OCI-LY3 (cell line): Measurements from ENCODE around the gene LMNTD2.
"Not testable (repeated sequence)": the region's sequence is repeated elsewhere in the genome, so short reads cannot be mapped to it uniquely, and the experiment has no call there.

ENCODE experiments used
- H2AFZ ChIP-seq: fragments of 200-600, 300-600 bp; shearing (Covaris generic); 2 replicates; pipeline ENCODE4 v1.6.0; 2014; ENCODE audit warnings: antibody characterized with exemption, low read depth, low read length
- H3K27ac ChIP-seq: fragments of 200-600, 300-600 bp; sonication (generic); 2 replicates; pipeline ENCODE4 v1.5.1; 2014; ENCODE audit warnings: mild to moderate bottlenecking, low read length, moderate library complexity, mixed read lengths
- H3K27me3 ChIP-seq: fragments of 200-600, 300-600 bp; sonication (generic); 2 replicates; pipeline ENCODE4 v1.6.1; 2014; ENCODE audit warnings: low read depth, low read length, mixed read lengths
- H3K36me3 ChIP-seq: fragments of 200-600, 300-600 bp; sonication (generic); replicated peaks from 2 replicates; pipeline ENCODE3; 2014; ENCODE audit warnings: low read depth, low read length, mixed read lengths
- H3K4me1 ChIP-seq: fragments of 300-600, 200-600 bp; sonication (generic); 2 replicates; pipeline ENCODE4 v1.6.1; 2014; ENCODE audit warnings: low read length, mixed read lengths
- H3K4me2 ChIP-seq: fragments of 200-600, 300-600 bp; sonication (generic); 2 replicates; pipeline ENCODE4 v1.6.1; 2014; ENCODE audit warnings: low read length, mixed read lengths
- H3K4me3 ChIP-seq: fragments of 300-600, 200-600 bp; sonication (generic); 2 replicates; pipeline ENCODE4 v1.5.1; 2014; ENCODE audit warnings: antibody characterized with exemption, mild to moderate bottlenecking, low read length, moderate library complexity
- H3K79me2 ChIP-seq: fragments of 300-600, 200-600 bp; shearing (Covaris generic); 2 replicates; pipeline ENCODE4 v1.6.1; 2014; ENCODE audit warnings: mild to moderate bottlenecking, low read length, mixed read lengths
- H3K9ac ChIP-seq: fragments of 300-600, 200-600 bp; shearing (Covaris generic); 2 replicates; pipeline ENCODE4 v1.6.0; 2014; ENCODE audit warnings: mild to moderate bottlenecking, low read length, moderate library complexity
- H3K9me3 ChIP-seq: fragments of 200-600, 300-600 bp; shearing (Covaris generic); 2 replicates; pipeline ENCODE4 v1.6.1; 2014; ENCODE audit warnings: low read length, mixed read lengths; ENCODE audit not compliant: insufficient read depth
- H4K20me1 ChIP-seq: fragments of 200-600, 300-600 bp; sonication (generic); 2 replicates; pipeline ENCODE4 v1.6.1; 2016; ENCODE audit warnings: low read length, mixed read lengths; ENCODE audit not compliant: insufficient read depth
- EZH2phosphoT487 ChIP-seq: fragments of 200-600 bp; shearing (Covaris generic); IDR thresholded peaks from 2 replicates; pipeline ENCODE4 v1.6.1; 2018; ENCODE audit warnings: antibody characterized with exemption, mixed run types, low read depth
- TF ChIP-seq, protein P1 (sequence below): fragments of 200-600, 300-600 bp; sonication (generic); IDR thresholded peaks from 2 replicates; pipeline ENCODE4 v1.5.1; 2014; ENCODE audit warnings: antibody characterized with exemption, low read length, low read depth

Gene LMNTD2

DNA sequence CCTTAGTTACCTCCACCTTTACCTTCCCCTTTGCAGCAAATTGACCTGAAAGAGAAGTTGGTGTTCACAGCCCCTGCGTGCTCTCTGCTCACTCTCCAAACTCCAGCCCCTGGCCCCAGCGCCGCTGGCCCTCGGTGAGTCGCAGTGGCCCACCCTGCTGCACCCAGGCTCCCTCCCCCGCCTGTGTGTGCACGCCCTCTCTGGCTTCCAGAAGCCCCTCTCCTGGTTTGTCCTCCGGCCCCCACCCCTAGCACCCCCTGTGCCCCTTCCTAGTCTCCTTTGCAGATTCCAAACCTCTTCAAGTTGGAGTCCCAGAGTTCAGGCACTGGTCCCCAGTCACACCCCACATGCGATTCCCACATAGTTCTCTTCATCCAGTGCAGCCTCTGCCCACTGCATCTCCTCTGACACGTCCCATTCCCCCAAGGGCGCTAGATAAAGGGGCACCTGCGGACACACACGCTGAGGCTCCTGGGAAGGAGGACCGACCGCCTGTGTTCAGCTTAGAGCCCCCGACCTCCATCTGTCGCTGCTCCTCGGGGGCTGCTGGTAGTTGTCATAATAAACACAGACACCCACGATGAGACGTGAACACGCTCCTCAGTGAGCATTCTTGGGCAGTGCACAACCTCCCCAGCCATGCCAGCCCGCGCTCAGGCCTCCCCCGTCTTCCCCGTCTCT, 14.2 kb upstream of the LMNTD2 start:
- H3K27ac ChIP-seq: no peak overlapping the region
- H3K79me2 ChIP-seq: peaks cover 35% of the 10 kb centered on the region
- no peak overlapping the region for H3K4me3 ChIP-seq
- peaks cover 24% of the 10 kb centered on the region for H3K4me1 ChIP-seq
- H3K4me2 ChIP-seq: no peak overlapping the region
- no peaks in the 10 kb centered on the region for H3K27me3 ChIP-seq
- no peak overlapping the region for H2AFZ ChIP-seq
- H3K9ac ChIP-seq: no peak overlapping the region
- H3K9me3 ChIP-seq: no peaks in the 10 kb centered on the region
- no peak for TF ChIP-seq EZH2phosphoT487
- TF ChIP-seq, protein P1, sequence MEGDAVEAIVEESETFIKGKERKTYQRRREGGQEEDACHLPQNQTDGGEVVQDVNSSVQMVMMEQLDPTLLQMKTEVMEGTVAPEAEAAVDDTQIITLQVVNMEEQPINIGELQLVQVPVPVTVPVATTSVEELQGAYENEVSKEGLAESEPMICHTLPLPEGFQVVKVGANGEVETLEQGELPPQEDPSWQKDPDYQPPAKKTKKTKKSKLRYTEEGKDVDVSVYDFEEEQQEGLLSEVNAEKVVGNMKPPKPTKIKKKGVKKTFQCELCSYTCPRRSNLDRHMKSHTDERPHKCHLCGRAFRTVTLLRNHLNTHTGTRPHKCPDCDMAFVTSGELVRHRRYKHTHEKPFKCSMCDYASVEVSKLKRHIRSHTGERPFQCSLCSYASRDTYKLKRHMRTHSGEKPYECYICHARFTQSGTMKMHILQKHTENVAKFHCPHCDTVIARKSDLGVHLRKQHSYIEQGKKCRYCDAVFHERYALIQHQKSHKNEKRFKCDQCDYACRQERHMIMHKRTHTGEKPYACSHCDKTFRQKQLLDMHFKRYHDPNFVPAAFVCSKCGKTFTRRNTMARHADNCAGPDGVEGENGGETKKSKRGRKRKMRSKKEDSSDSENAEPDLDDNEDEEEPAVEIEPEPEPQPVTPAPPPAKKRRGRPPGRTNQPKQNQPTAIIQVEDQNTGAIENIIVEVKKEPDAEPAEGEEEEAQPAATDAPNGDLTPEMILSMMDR: no peak
- peaks cover 13% of the 10 kb centered on the region for H3K36me3 ChIP-seq
- H4K20me1 ChIP-seq: peaks cover 30% of the 10 kb centered on the region

DNA sequence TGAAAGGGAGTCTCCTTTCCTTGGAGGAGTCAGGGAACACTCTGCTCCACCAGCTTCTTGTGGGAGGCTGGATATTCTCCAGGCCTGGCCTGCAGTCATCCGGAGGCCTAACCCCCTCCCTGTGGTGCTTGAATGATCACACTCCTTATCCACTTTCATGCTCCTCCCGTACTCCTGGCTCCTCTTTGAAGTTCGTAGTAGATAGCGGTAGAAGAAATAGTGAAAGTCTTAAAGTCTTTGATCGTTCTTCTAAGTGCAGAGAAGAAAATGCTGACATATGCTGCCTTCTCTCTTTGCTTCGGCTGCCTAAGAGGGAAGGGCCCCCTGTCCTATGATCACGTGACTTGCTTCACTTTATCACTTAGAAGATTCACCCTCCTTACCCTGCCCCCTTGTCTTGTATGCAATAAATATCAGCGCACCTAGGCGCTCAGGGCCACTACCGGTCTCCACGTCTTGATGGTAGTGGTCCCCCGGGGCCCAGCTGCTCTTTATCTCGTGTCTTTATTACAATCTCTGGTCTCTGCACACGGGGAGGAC, 13.6 kb upstream of the LMNTD2 start:
- H3K79me2 ChIP-seq: peaks cover 28% of the 10 kb centered on the region
- not testable (repeated sequence) for H3K27me3 ChIP-seq, H3K9ac ChIP-seq, H3K27ac ChIP-seq, H3K4me3 ChIP-seq, H3K9me3 ChIP-seq, H3K4me2 ChIP-seq, H2AFZ ChIP-seq
- peaks cover 23% of the 10 kb centered on the region for H4K20me1 ChIP-seq
- peaks cover 27% of the 10 kb centered on the region for H3K4me1 ChIP-seq
- peaks cover 13% of the 10 kb centered on the region for H3K36me3 ChIP-seq

- H3K36me3 ChIP-seq: peaks cover 10% of the 10 kb centered on the region
- no peak overlapping the region for H3K27ac ChIP-seq
- no peak overlapping the region for H3K4me3 ChIP-seq
- peaks cover 15% of the 10 kb centered on the region for H4K20me1 ChIP-seq
- no peak overlapping the region for H2AFZ ChIP-seq
- peaks cover 20% of the 10 kb centered on the region for H3K79me2 ChIP-seq
- peaks cover 20% of the 10 kb centered on the region for H3K4me1 ChIP-seq
- H3K4me2 ChIP-seq: no peak overlapping the region
- TF ChIP-seq, protein P1: no peak
- no peak for TF ChIP-seq EZH2phosphoT487
- H3K27me3 ChIP-seq: no peaks in the 10 kb centered on the region
- H3K9me3 ChIP-seq: no peaks in the 10 kb centered on the region
- no peak overlapping the region for H3K9ac ChIP-seq
These were observed 12.7 kb upstream of the LMNTD2 start for GRCh38 chr11:573146-573759.

- no peak overlapping the region for H3K9ac ChIP-seq
- H4K20me1 ChIP-seq: peaks cover 7% of the 10 kb centered on the region
- peaks cover 16% of the 10 kb centered on the region for H3K4me1 ChIP-seq
- H3K27me3 ChIP-seq: no peaks in the 10 kb centered on the region
- no peak overlapping the region for H2AFZ ChIP-seq
- peaks cover 12% of the 10 kb centered on the region for H3K36me3 ChIP-seq
- no peaks in the 10 kb centered on the region for H3K9me3 ChIP-seq
- H3K27ac ChIP-seq: no peak overlapping the region
- H3K4me2 ChIP-seq: no peak overlapping the region
- TF ChIP-seq, protein P1: no peak
- TF ChIP-seq EZH2phosphoT487: no peak
- H3K79me2 ChIP-seq: peaks cover 16% of the 10 kb centered on the region
- H3K4me3 ChIP-seq: no peak overlapping the region
These were observed 11.3 kb upstream of the LMNTD2 start for GRCh38 chr11:571802-572185.
